Neutrophil (primary cell): Measurements from ENCODE around the gene SLC35G6.

Experiments used
- H3K27ac ChIP-seq: fragments of 200-600 bp; sonication (generic); 2 replicates; pipeline ENCODE4 v1.5.1; 2016; ENCODE audit warnings: mild to moderate bottlenecking, moderate library complexity
- H3K27me3 ChIP-seq: fragments of 200-600 bp; sonication (generic); 2 replicates; pipeline ENCODE4 v1.6.0; 2016; ENCODE audit warnings: mild to moderate bottlenecking
- H3K36me3 ChIP-seq: fragments of 200-600 bp; sonication (generic); 2 replicates; pipeline ENCODE4 v1.5.1; 2017
- H3K4me1 ChIP-seq, 2 experiments: fragments of 200-600 bp in 1 of 2; sonication (generic) in 1 of 2; 1 replicate in 1 of 2; 2 replicates in 1 of 2; pipeline versions ENCODE4 v1.5.1 to v1.6.1; 2013 to 2016; ENCODE audit warnings: low read depth in 1 of 2, low read length in 1 of 2, mild to moderate bottlenecking in 1 of 2, moderate library complexity in 1 of 2; ENCODE audit not compliant: control insufficient read depth in 1 of 2, insufficient read depth in 1 of 2
- H3K4me3 ChIP-seq, 2 experiments: fragments of 200-600 bp in 1 of 2; sonication (generic) in 1 of 2; 1 replicate in 1 of 2; 2 replicates in 1 of 2; pipeline ENCODE4 v1.5.1; 2013 to 2016; ENCODE audit warnings: low read depth in 1 of 2, low read length in 1 of 2, mild to moderate bottlenecking in 1 of 2, moderate library complexity in 1 of 2
- H3K9me3 ChIP-seq: fragments of 200-600 bp; sonication (generic); 2 replicates; pipeline ENCODE4 v1.5.1; 2016
- CTCF ChIP-seq: fragments of 200-600 bp; sonication (generic); IDR thresholded peaks from 2 replicates; pipeline ENCODE4 v1.5.1; 2016; ENCODE audit warnings: antibody characterized with exemption

Gene SLC35G6

GRCh38 chr17:7515911-7516610, 34.8 kb downstream of the SLC35G6 start:
- Histone ChIP-seq H3K27me3 (no peaks in the 10 kb centered on the region), H3K4me3 (no peak overlapping the region), H3K27ac (peak overlapping the region; percentile 23), H3K36me3 (peaks cover 36% of the 10 kb centered on the region), H3K4me1 (peaks cover 5 to 13% of the 10 kb centered on the region in 2 experiments), H3K9me3 (no peaks in the 10 kb centered on the region)
- no peak for TF ChIP-seq CTCF

- peak; percentile 77 for TF ChIP-seq CTCF
- Histone ChIP-seq H3K27me3 (no peaks in the 10 kb centered on the region), H3K9me3 (peaks cover under 1% of the 10 kb centered on the region), H3K36me3 (no peaks in the 10 kb centered on the region), H3K4me3 (no peak overlapping the region), H3K4me1 (no peaks in the 10 kb centered on the region), H3K27ac (no peak overlapping the region)
Measured at GRCh38 chr17:7523033-7523432, 41.8 kb downstream of the SLC35G6 start.

- H3K4me1 ChIP-seq, result no peaks in the 10 kb centered on the region
- peaks cover 20% of the 10 kb centered on the region for H3K9me3 ChIP-seq
- no peaks in the 10 kb centered on the region for H3K27me3 ChIP-seq
- no peak for TF ChIP-seq CTCF
- H3K27ac ChIP-seq, result no peak overlapping the region
- no peak overlapping the region for H3K4me3 ChIP-seq
- no peaks in the 10 kb centered on the region for H3K36me3 ChIP-seq
Measured at GRCh38 chr17:7528842-7529241, 47.6 kb downstream of the SLC35G6 start.

- no peak for TF ChIP-seq CTCF
- H3K4me1 ChIP-seq, result no peaks in the 10 kb centered on the region
- no peaks in the 10 kb centered on the region for H3K27me3 ChIP-seq
- H3K36me3 ChIP-seq, result no peaks in the 10 kb centered on the region
- H3K4me3 ChIP-seq, result no peak overlapping the region
- no peak overlapping the region for H3K27ac ChIP-seq
- peaks cover 20% of the 10 kb centered on the region for H3K9me3 ChIP-seq
Measured at GRCh38 chr17:7530023-7530900, 49.0 kb downstream of the SLC35G6 start.
